ENCODE data around the gene DNAH14.
"Not testable (repeated sequence)": the region's sequence is repeated elsewhere in the genome, so short reads cannot be mapped to it uniquely, and the experiment has no call there.

DNA sequence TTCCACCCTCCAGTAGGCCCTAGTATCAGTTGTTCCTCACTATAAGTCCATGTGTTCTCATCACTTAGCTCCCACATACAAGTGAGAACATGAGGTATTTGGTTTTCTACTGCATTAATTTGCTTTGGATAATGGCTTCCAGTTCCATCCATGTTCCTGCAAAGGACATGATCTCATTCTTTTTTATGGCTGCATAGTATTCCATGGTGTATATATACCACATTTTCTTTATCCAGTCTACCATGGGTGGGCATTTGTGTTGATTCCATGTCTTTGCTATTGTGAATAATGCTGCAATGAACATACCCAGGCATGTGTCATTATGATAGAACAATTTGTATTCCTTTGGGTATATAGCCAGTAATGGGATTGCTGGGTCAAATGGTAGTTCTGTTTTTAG lies 218.3 kb downstream of the DNAH14 start:
- TF ChIP-seq POLR2A, EP300 (IDR thresholded peaks at IDR 0.05): not testable (repeated sequence)
- TF ChIP-seq, protein P1, sequence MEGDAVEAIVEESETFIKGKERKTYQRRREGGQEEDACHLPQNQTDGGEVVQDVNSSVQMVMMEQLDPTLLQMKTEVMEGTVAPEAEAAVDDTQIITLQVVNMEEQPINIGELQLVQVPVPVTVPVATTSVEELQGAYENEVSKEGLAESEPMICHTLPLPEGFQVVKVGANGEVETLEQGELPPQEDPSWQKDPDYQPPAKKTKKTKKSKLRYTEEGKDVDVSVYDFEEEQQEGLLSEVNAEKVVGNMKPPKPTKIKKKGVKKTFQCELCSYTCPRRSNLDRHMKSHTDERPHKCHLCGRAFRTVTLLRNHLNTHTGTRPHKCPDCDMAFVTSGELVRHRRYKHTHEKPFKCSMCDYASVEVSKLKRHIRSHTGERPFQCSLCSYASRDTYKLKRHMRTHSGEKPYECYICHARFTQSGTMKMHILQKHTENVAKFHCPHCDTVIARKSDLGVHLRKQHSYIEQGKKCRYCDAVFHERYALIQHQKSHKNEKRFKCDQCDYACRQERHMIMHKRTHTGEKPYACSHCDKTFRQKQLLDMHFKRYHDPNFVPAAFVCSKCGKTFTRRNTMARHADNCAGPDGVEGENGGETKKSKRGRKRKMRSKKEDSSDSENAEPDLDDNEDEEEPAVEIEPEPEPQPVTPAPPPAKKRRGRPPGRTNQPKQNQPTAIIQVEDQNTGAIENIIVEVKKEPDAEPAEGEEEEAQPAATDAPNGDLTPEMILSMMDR (IDR thresholded peaks at IDR 0.05) = not testable (repeated sequence)
